ENCODE data around the gene KLHDC4.

DNA sequence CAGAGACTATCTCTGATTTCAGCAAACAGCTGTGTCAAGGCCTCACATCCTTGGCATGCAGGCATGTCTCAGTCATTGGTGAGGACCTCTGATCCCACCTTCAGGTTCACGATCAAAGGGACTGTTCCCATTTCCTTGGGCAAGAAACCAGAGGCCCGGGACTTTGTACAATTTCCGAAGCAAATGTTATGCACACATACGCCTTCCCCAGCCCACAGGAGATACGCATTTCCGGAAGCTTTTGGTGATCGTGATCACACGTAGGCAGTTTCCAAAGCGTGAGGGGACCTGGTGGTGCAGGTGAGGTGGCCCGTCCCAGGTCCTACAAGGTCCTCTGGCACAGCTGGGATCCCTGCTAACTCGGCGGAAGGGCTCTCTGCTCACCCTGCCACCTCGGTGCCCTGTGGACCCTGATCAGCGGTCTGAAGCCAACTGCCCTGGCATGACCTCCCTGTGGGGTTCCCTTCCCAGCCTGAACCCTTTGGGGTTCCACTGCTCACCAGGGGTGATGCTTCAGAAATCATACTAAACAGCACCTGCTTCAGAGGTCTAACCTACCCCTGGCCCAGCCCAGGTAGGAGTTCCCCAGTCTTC lies 28.8 kb upstream of the KLHDC4 start:
- TF ChIP-seq NCOA1 (IDR thresholded peaks at IDR 0.05; ENCODE audit: low read depth) = no peak
- TF ChIP-seq FOXJ2 (tag; IDR thresholded peaks at IDR 0.05) = no peak
- TF ChIP-seq, protein P1, sequence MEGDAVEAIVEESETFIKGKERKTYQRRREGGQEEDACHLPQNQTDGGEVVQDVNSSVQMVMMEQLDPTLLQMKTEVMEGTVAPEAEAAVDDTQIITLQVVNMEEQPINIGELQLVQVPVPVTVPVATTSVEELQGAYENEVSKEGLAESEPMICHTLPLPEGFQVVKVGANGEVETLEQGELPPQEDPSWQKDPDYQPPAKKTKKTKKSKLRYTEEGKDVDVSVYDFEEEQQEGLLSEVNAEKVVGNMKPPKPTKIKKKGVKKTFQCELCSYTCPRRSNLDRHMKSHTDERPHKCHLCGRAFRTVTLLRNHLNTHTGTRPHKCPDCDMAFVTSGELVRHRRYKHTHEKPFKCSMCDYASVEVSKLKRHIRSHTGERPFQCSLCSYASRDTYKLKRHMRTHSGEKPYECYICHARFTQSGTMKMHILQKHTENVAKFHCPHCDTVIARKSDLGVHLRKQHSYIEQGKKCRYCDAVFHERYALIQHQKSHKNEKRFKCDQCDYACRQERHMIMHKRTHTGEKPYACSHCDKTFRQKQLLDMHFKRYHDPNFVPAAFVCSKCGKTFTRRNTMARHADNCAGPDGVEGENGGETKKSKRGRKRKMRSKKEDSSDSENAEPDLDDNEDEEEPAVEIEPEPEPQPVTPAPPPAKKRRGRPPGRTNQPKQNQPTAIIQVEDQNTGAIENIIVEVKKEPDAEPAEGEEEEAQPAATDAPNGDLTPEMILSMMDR (IDR thresholded peaks at IDR 0.05 in 2 of 3, conservative IDR thresholded peaks at IDR 0.05 in 1 of 3; ENCODE audit: insufficient read depth in 2 of 3, low read depth in 1 of 3, low read length in 3 of 3) = no peak
- no peak for TF ChIP-seq RCOR1 (IDR thresholded peaks at IDR 0.05; ENCODE audit: borderline replicate concordance in 1 of 2, low read depth in 2 of 2, low read length in 2 of 2)
- TF ChIP-seq, protein P2, sequence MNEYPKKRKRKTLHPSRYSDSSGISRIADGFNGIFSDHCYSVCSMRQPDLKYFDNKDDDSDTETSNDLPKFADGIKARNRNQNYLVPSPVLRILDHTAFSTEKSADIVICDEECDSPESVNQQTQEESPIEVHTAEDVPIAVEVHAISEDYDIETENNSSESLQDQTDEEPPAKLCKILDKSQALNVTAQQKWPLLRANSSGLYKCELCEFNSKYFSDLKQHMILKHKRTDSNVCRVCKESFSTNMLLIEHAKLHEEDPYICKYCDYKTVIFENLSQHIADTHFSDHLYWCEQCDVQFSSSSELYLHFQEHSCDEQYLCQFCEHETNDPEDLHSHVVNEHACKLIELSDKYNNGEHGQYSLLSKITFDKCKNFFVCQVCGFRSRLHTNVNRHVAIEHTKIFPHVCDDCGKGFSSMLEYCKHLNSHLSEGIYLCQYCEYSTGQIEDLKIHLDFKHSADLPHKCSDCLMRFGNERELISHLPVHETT (CRISPR knock-in tag; conservative IDR thresholded peaks at IDR 0.05 in 1 of 2, IDR thresholded peaks at IDR 0.05 in 1 of 2) = no peak
- TF ChIP-seq TAF1 (IDR thresholded peaks at IDR 0.05; ENCODE audit: control insufficient read depth, extremely low read depth, insufficient read depth, low read length, severe bottlenecking) = no peak
- TF ChIP-seq, protein P3, sequence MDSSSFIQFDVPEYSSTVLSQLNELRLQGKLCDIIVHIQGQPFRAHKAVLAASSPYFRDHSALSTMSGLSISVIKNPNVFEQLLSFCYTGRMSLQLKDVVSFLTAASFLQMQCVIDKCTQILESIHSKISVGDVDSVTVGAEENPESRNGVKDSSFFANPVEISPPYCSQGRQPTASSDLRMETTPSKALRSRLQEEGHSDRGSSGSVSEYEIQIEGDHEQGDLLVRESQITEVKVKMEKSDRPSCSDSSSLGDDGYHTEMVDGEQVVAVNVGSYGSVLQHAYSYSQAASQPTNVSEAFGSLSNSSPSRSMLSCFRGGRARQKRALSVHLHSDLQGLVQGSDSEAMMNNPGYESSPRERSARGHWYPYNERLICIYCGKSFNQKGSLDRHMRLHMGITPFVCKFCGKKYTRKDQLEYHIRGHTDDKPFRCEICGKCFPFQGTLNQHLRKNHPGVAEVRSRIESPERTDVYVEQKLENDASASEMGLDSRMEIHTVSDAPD (CRISPR knock-in tag; IDR thresholded peaks at IDR 0.05) = no peak
- TF ChIP-seq, protein P4, sequence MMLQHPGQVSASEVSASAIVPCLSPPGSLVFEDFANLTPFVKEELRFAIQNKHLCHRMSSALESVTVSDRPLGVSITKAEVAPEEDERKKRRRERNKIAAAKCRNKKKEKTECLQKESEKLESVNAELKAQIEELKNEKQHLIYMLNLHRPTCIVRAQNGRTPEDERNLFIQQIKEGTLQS (IDR thresholded peaks at IDR 0.05) = no peak
- TF ChIP-seq, protein P4 (CRISPR knock-in tag; conservative IDR thresholded peaks at IDR 0.05) = no peak
- no peak for TF ChIP-seq TRIM24 (IDR thresholded peaks at IDR 0.05)
- no peak for TF ChIP-seq ZKSCAN8 (CRISPR knock-in tag; IDR thresholded peaks at IDR 0.05)
- TF ChIP-seq POLR2AphosphoS5 (IDR thresholded peaks at IDR 0.05; ENCODE audit: control insufficient read depth, insufficient read depth, low read depth, low read length) = no peak
- TF ChIP-seq, protein P5, sequence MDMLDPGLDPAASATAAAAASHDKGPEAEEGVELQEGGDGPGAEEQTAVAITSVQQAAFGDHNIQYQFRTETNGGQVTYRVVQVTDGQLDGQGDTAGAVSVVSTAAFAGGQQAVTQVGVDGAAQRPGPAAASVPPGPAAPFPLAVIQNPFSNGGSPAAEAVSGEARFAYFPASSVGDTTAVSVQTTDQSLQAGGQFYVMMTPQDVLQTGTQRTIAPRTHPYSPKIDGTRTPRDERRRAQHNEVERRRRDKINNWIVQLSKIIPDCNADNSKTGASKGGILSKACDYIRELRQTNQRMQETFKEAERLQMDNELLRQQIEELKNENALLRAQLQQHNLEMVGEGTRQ (CRISPR knock-in tag; IDR thresholded peaks at IDR 0.05) = no peak
- no peak for TF ChIP-seq NRF1 (conservative IDR thresholded peaks at IDR 0.05 in 1 of 2, IDR thresholded peaks at IDR 0.05 in 1 of 2)
